NCI-H1436 (cell line): Measurements from ENCODE around the gene AGMAT.
"Not testable (repeated sequence)": the region's sequence is repeated elsewhere in the genome, so short reads cannot be mapped to it uniquely, and the experiment has no call there.

Source experiments
- DNase-seq: peaks from one replicate; lab custom pipeline; 2025; lab: John Stamatoyannopoulos, UW

Gene AGMAT

DNA sequence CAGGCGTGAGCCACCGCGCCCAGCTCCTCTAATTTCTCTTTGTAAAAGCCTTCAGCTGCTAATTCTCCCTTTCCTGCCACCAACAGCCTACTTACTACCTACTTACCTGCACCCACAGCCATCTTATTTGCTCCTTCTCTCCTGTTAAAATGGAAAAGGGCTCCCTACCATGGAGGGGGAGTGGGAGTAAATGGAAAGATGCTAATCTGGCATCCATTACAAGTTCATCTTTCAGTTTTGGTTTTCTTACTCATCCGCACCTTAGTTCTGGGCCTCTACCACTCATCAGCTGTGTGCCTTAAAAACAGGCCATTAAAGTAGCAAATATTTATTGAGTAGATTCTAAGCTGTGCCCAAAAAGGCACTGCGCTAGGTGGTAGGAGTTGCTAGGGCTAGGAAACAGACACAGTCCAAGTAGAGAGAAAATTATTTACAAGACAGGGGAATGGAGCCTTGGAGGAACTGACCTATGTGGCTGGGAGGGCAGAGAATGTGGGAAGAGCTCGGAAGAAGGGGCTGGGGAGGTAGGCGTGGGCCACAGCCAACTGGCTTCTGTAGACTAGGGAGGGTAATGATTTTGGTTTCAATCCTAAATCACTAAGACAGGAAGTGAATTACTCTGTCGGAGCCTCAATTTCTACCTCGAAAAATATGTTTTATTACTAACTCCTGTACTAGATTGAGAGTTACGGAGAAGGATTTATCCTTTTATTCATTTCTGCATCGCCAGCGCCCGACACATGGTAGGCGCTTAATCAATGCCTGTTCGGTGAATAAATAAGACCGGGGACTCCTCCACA, 31.7 kb upstream of the AGMAT start:
- DNase-seq: no peak

DNA sequence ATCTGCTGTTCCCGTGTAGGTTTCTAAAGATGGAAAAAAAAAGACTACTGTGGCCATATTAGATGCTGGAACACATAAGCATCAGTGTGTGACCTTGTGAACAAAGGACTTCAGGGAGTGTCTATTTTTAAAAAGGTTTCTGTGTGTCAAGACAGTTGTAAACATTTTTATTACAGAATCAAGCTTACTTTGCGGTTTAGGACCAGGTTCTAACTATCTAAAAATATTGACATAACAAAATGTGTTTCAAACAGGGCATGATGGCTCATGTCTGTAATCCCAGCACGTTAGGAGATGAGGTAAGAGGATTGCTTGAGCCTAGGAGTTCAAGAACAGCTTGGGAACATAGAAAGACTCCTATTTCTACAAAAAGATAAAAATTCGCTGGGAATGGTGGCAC, 25.3 kb upstream of the AGMAT start:
- DNase-seq: no peak

DNA sequence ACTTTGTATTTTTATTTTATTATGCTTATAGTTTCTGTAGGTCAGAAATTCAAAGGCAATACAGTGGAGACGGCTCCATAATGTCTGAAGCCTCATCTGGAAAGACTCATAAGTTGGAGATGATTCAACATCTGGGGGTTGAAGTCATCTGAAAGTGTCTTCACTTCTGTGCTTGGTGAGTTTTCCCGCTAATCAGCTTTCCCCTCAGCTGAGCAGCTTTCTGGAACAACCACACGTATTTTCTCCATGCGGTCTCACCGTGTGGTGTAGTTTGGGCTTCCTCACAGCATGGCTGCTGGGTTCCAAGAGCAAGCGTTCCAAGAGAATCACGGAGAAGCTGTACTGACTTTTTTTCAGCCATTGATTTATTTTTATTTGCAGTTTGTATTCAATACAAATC, 24.8 kb upstream of the AGMAT start:
- no peak for DNase-seq

- DNase-seq: no peak
Observed at GRCh38 chr1:15605398-15606383, 20.8 kb upstream of the AGMAT start.

- DNase-seq: not testable (repeated sequence)
Observed at GRCh38 chr1:15604400-15604799, 19.5 kb upstream of the AGMAT start.

GRCh38 chr1:15603966-15604282, 19.1 kb upstream of the AGMAT start:
- not testable (repeated sequence) for DNase-seq

DNA sequence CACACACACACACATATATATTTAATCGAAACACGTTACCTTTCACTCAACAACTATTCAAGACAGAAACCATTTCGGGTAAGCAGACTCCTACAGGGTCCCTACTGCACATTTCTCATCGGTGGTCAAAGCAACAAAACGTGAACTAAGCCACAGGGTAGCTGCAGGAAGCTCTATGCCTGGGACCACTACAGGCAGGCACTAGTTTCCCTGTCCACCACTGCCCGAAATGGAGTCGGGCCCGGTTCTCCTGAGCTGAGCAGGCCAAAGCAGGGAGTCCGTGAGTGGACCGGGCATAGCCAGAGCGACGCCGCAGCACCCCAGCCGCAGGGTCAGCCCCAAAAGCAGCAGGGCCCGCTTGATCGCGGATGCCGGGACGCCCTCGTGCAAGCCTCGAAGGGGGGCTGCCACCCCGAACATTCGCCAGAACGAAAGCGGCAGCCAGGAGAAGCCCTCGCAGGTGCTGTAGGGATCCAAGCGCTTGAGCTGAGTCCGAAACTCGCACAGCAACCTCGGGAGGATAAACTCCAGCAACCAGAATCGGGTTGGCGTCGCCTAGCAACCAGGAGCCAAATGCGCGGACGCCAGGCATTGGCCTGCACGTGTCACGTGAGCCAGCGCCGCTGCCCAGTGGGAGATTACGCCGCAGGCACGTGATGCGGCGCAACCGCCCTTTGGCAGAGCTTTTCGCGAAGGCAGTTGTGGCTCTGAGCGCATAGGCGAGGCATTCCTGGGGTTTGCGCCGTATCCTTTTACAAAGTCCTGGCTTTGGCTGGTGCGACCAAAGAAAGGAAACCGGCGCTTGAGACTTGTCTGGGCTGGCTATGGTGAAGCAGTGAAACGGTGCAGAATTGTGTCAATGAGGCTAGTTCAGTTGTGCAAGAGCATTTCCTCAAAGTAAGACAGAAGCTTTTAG, 18.5 kb upstream of the AGMAT start:
- peak; percentile 95 for DNase-seq

DNA sequence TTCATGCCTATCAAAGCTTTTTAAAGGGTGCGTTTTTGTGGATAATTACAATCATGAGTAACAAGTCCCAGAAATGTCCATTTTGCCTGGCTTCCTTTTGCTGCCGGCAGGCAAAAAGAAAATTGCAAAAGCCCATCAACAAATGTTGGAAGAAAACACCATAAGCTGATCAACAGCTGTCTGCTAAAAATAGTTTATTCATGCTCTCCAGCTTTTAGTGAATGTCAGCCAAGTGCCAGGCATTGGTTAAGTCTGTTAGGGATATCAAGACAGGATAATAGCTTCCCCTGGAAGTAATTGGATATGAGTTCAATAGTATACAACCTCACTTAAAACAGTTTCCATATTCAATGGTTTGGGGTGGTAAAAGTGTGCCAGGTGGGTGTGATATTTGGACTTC, 13.6 kb upstream of the AGMAT start:
- no peak for DNase-seq

DNA sequence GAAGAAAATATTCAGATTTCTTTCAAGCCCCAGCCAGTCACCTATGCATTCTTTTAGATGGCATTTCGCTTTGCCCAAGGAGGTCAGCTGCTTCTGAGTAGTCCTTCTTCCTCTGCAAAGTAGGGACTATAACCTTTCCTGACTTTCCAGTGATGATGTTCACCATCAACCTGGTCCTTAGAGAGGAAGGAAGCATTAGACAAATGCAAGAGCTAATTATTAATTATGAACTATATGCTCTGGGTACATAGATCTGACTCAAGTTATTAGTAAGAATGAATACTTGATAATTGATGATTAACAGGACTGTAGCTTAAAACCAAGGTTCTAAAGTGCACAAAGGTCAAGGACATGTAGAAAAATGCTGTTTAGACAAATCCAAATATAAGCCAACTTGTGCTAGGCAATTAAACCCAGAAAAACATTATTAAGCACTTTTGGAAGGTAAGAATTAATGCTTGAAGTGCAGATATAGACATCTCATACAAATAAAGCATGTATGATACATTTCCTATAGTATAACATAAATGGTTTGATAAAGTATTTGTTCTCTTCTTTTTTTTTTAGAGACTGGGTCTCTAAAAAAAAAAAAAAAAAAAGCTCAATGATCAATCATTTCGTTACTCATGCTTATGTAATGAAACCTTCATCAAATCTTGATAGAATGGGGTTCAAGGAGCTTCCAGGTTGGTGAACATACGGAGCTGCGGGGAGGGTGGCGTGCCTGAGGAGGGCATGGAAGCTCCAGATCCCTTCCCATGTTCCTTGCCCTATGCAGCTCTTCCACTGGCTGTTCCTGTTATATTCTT, 11.2 kb upstream of the AGMAT start:
- no peak for DNase-seq

- no peak for DNase-seq
Observed at GRCh38 chr1:15592285-15592684, 7.4 kb upstream of the AGMAT start.

DNA sequence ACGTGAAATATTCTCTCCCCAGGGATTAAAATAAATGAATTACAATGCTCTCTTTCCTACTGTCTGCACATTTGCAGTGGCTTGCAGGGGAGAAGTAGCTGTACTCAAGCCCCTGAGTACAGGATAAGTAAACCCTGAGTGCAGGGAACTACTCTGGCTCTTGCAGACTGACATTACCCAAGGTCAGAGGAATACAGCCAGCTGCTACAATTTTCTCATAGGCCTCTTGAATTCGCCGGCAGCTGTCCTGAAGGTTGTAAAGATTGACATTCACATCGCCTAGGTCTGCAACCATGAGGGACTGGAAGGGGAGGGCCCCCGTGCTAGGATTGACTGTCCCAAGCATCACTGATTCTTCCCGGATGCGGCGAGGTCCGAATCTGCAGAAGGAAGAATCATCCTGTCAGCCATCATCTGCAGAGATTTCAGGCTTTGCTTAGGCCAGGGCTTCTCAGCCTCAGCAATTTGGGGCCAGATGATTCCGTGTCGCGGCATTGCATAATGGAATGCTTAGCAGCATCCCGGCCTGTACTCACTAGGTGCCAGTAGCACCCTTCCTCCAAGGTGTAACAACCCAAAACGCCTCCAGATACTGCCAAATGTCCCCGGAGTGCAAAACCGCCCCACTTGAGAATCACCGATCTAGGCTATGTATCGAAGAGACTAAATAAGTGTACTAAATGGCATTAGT, 1.7 kb downstream of the AGMAT start:
- no peak for DNase-seq

DNA sequence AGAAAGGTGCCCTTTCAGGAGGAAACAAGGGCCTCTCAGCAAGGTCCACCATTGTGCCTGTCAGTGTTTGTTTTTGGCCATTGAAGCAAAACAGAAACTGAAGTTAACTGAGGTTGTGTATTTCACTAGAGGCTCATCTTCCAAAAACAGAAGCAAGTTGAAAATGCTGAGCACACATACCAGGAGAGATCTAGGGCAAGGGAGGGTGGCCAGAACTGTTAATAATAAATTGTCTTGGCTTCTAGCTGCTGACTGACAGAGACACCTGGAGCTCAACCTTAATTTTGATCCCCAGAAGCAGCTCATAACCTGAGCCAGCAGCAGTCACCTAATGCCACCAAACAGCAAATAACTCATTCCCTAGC, 5.2 kb downstream of the AGMAT start:
- DNase-seq: no peak

GRCh38 chr1:15578921-15579682, 5.7 kb downstream of the AGMAT start:
- DNase-seq: no peak

DNA sequence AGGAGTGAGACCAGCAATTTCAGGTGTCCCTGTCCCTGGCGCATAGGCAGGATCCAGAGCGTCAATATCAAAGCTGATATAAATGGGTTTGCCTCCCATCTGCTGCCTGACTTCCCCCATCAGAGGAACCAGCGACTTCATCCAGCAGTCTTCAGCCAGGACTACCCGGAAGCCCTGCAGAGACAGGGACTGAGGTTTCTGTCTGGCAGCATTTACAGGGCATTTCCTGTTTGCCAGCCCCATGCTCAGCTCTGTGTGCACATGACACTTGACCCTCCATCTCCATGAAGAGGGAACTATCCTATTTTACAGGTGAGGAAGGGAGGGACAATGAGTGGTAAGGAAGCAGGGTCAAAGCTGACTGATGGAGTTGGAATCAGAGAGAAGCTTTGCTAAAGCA, 7.2 kb downstream of the AGMAT start:
- no peak for DNase-seq

DNA sequence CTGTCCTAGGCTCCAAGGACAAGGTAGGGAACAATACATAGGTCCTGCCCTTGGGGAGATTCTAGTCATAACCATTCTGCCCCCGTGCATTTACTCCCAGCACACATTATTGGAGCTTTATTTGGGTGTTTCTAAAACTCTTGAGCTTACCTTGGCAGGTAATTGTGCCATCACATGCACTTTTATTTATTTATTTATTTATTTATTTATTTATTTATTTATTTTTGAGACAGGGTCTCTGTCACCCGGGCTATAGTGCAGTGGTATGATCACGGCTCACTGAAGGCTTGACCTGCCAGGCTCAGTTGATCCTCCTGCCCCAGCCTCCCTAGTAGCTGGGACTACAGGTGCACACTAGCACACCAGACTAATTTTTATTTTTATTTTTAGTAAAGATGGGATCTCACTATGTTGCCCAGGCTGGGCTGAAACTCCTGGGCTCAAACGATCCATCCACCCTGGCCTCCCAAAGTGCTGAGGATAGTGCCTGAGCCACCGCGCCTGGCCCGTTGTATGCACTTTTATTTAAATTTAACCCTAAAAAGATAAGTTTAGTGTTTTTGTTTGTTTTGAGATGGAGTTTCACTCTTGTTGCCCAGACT, 9.2 kb downstream of the AGMAT start:
- DNase-seq: no peak

DNA sequence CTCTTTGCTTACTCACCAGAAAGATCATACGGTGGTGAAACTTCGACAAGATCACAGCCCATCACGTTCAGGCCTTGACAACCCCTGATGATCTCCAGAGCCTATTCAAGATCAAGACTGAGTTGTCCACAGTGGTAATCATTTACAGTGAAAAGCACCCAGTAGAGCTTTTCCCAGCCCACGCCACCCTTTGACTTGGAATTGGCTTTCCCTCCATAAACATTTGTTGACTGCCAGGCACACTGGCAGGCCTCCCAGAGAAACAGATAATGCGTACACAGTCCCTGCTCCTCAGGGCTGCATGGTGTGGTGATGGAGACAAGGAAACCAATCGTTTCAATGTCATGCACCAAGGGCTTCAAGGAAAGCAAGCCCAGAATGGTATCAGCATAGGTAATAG, 10.1 kb downstream of the AGMAT start:
- no peak for DNase-seq

DNA sequence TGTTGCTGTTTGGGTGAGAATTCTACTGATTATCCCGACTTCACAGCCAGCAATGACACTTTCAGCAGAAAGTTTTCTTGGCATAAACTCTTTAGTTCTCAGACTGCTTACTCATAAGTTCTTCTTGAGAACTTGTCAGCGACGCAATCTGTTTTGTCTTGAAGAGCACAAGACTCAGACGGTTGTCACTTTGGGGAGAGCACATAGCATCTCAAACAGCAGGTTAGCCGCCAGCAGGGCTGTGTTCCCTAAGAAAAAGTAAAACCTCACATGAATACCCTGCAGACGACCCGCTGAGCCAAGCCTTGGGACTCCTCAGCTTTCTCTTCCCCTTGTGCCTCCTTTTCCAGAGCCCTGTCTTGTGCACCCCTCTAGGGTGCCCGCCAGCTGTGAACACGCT, 11.4 kb downstream of the AGMAT start:
- DNase-seq: no peak

GRCh38 chr1:15571266-15571665, 13.6 kb downstream of the AGMAT start:
- DNase-seq: no peak

GRCh38 chr1:15570861-15571260, 14.0 kb downstream of the AGMAT start:
- no peak for DNase-seq
